OCI-M1 (cell line): Measurements from ENCODE around the gene ERF.

ENCODE experiments used
- DNase-seq: peaks from one replicate; lab custom pipeline; 2025; lab: John Stamatoyannopoulos, UW

Gene ERF

DNA sequence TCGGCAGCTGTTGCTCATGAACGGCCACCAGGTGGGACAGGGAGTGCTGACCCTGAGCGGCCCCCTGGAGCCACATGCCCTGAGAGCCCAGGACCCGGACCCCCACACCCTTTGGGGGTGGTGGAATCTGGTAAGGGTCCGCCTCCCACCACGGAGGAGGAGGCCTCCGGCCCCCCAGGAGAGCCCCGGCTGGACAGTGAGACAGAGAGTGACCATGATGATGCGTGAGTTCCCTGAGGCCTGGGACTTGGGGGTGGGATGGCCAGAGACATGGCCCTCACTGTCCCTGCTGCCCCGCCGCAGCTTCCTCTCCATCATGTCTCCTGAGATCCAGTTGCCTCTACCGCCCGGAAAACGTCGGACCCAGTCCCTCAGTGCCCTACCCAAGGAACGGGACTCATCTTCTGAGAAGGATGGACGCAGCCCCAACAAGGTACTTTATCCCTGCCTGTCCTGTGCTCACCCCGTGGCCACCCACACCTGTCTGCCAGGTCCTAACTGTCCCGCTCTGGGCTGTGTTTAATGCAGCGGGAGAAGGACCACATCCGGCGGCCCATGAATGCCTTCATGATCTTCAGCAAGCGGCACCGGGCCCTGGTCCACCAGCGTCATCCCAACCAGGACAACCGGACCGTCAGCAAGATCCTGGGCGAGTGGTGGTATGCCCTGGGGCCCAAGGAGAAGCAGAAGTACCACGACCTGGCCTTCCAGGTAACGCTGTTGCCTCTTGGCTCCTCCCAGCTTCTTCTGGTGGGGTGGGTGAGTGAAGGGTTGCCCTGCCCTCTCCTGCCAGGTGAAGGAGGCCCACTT lies 32.3 kb upstream of the ERF start:
- DNase-seq: no peak

DNA sequence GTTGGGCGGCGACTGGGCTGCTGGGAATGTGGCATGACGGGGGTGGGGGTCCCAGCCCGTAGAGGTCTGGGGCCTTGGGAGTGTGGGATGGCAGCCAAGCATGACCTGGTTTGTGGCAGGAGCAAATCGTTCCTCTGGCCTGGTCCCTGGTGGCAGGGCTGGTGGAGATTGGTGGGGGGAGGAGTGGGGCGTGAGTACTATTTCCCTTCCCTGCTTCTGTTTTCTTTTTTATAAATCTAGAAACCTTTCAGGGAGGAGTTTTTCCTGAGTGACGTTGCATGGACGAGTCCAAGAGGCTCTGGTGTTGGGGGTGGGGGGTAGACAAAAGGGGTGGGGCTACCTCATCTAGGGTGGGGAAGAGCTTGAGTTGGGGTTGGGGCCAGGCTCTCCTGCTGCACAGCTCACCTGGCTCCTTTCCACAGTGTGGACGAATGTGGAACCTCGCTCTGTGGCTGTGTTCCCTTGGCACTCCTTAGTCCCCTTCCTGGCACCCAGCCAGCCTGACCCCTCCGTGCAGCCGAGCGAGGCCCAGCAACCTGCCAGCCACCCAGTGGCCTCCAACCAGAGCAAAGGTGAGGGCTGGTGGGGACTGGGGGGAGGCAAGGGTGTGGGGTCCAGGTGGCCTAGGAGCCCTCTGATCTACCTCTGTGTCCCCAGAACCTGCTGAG lies 31.6 kb upstream of the ERF start:
- peak; percentile 18 for DNase-seq

DNA sequence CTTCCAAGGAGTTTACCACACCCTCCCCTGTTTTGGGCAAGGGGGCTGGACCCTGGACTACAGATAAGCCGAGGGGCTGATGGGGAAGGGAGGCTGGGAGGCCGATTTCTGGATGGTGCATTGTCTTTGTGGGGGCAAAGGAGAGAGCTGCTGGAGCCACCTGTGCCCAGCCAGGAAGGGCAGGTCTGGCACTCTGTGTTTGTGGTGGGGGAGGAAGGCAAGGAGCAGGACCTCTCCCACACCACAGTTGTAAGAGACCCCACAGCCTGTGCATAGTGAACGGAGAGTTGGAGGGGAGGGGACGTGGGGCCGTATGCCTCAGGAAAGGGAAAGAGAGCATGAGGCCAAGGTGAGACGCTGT lies 31.0 kb upstream of the ERF start:
- no peak for DNase-seq

DNA sequence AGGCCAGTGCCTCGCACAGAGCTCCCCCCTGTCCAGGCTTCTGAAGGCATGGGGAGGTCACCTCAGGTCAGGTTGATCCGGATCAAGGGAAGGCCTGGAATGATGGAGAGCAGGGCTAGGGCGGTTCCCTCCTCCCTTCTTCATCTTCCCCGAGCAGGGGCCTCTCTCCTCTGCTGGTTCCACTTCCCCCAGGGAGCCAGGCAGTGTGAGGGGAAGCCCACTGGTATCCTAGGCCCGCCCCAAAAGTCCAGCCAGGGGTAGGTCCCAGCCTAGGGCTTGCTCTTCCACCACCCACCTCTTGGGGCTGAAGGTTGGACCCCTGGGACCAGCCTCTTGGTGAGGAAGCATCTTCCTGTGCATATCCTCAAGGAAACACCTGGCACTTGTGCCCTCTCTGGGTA lies 30.6 kb upstream of the ERF start:
- DNase-seq: peak; percentile 52

DNA sequence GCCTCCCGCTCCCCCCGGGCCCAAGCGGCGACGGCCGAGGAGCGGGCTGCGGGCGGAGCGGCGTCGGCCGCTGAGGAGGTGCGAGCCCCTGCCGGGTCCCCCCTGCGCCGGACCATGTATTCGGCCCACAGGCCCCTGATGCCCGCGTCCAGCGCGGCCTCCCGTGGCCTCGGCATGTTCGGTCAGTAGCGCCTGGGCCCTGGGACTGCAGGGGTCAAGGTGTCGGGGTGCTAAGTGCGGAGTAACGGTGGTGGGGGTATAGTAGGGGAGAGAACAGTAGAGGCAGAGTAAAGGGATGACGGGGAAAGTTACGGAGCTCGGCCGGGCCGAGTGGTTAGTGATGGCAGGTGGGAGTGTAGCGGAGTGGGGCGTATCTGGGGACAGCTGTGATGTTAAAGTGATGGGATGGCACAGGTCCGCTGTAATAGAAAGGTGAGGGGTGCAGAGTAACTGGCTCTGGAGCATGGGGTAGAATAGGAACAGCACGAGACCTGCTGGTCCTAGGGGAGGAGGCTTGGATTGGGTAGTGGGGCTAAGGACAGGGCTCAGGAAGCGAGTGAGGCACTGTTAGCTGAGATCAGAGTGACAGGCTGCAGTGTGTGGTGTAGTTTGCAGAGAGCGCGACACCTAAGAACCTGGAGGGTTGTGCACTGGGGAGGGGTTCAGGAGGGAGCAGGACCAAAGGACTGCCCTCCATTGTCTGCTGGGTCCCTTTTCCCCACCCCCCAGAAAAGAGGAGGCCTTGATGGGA lies 29.8 kb upstream of the ERF start:
- peak; percentile 56 for DNase-seq

DNA sequence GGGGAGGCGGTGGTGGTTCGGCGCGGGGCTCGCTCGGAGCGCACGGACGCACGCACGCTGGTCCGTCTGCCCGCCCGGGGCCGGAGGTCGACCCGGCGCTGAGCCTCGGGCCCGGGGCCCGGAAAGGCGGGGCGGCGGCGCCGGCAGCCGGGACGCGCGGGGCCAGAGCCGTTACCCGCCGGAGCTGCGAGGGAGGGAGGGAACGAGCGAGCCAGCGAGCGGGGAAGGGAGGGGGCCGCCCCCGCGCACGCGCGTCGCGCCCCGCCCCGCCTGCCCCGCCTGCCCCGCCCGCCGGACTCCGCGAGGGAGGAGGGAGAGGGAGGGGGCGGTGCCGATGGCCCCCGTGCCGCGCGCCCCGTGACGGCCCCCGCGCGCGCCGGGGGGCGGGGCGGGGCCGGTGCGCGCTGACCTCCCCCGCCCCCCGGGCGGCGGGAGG lies 29.2 kb upstream of the ERF start:
- peak; percentile 88 for DNase-seq

DNA sequence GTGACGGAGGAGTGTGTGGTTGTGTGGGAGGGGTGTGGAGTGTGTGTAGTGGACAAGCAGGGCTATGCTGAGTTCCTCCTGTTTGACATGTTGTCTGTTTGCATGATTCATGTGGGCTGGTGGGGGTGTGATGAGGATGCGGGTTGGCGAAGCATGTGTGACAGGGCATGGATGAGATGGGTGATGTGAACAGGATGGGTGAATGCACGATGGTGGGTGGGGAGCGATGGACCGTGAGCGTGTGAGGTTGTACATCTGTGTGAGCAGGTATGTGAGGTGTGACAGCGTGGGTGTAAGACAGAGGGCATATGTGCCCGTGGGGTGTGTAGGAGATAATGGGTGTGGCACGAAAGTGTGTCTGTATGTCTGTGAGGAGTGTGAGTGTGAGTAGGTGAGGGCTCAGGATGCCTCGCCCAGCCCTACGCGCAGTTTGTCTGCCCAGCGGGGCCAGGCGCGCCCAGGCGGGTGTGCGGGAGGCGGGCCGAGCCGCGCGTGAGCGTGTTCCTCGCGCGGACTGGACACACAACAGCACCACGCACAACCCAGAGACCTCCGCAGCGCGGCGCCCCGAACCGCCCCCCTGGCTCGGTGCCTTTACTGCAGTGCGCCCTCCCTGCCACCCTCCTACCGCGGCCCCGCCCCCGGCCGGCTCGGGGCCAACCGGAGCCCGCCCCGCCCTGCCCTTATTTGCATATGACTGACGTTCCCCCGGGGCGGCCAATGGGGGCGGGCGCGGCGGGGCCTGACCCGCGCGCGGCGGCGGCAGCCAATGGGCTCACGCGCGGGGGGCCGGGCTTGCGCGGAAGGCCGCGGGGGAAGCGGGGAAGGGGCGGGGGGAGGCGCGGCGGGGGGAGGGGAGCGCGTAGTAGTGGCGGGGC lies 28.5 kb upstream of the ERF start:
- DNase-seq: peak; percentile 97

DNA sequence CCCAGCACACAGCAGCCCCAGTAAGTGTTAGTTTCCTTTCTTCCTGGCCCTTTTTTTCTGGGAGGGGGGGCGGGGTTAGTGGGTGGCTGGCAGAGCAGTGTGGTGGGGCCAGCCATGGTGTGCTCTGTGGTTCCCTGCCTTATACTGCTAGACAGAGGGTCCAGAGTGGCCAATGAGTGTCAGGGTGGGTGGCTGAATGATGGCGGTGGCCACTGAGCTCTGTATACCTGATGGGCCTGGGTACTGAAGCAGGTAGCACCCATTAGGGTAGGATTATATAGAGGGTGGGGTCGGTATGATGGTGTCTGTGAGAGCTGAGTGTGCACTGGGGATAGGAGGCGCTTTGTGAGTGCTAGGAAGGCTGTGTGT lies 27.9 kb upstream of the ERF start:
- DNase-seq: no peak

DNA sequence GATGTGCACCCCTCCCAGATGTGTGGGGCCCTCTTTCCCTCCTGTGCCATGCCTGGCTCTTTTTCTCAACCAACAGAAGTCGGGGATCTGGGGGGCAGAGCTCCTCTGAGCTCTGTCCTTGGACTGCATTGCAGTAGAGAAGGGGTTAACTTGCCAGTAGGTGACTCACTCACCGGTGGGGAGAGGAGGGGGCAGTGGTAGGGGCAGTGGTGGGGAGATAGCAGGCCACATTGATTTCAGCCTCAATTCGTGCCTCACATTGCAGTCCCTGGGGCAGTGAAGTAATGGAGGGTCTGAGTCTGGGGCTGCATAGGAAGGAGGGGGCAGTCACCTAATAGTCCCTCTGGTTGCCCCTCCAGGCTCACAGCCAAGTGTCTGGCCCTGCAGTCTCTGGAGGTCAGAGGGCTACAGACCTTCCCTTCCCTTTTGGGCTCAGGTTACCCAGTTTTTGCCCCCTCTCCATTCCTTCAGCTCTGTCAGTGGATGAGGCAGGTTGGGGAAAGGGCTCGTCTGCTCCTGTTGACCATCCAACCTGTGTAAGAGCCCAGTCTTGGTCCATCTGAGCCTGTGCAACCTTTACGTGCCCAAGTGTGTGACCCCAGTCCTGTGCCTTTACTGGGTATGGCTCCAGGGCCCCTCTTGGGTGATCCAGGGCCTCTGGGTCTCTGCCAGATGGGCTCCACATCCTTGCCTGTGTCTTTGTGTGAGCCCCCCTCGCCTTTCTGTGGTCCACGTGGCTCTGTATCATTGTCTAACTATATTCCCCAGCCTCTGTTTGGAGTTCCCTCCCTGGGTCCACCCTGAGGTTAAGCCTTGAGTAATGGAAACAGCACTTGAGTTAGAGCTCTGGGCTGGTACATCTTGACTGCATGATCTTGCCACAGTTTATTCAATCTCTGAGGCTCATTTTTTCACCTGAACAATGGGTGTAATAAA lies 27.2 kb upstream of the ERF start:
- peak; percentile 77 for DNase-seq

DNA sequence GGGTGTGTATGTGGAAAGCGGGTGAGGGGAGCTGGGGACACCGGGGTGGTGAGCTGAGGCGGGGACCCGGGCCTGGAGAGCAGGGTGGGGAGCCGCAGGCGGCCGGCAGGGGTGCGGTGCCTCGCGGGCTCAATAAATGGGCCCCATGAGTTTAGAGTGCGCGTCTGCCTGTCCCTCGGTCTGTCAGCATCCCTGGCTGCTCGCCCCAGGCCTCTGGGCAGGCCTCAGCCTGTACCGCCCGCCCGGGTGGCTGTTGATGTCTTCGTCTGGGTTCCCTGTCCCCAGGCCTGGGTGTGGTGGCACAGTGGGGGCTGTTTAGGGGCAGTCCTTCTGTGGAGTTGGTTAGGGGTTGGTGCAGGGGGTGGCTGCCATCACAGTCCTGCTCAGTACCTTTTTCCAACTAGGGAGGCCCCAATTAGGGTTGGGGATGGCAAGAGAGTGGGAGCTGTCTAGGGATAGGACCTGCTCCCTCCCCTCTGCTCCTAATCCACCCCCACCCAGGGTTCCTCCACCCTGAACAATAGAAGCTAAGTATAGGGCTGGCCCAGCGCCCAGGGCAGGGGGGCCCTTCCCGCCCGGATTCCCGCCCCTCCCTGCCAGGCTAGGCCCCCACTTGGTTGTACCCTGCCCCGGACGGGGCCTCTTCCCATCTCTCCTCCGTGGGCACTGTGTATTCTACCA lies 26.4 kb upstream of the ERF start:
- DNase-seq: peak; percentile 64

DNA sequence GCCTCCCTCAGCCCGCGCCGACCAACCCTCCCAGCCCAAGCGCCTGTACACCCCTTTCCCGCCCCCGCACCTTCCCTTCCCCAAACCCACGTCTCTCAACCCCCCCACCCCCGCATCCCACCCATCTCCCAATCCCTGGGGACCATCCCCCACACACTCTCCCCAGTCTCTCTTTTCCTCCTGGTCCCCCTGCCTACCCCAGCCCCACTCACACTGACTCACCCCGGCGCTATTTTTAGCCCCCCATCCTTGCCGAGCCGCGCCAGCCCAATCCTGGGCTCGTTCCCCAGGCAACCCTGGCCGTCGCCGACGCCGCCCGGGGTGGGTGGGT lies 25.9 kb upstream of the ERF start:
- DNase-seq: peak; percentile 64

DNA sequence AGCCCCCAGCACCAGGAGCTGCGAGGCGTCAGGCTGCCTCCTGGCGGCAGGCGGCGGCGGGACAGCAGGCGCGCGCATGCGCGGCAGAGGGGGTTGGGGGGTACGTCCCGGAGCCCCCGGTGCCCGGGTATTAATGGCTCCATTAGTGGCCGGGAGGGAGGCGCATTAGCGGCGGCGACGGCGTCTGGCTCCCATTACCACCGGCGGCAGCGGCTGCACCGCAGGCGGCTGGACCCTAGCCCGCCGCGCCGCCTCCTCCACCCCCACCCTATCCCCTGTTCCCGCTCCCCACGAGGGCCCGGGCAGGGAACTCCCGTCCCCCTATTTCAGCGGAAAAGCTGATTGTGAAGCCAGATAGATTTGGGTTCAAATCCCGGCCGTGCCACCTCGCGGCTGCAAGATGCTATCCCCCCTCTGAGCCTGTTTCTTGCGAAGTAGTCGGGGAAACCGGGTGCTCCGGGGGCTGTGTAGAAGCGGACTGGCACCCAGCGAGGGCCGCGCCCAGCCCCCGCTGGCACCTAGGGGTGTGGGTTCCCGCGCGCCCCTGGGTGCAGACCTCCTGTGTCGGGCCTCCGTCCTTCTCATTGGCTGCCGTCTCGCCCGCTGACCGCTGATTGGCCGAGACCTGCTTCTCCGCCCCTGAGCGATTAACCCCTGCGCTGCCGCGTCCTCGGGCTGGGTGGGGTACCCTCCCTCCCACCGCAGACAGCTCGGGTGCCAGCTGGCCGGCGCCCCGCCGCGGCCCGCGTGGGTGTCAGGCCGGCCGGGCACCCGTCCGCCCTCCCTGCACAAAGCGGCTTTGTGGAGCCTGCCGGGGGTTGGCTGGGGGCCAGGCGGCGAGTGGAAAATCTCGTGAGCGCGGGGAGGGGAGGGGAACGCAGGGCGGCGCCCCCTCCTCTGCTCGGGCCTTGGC lies 25.2 kb upstream of the ERF start:
- DNase-seq: peak; percentile 94

DNA sequence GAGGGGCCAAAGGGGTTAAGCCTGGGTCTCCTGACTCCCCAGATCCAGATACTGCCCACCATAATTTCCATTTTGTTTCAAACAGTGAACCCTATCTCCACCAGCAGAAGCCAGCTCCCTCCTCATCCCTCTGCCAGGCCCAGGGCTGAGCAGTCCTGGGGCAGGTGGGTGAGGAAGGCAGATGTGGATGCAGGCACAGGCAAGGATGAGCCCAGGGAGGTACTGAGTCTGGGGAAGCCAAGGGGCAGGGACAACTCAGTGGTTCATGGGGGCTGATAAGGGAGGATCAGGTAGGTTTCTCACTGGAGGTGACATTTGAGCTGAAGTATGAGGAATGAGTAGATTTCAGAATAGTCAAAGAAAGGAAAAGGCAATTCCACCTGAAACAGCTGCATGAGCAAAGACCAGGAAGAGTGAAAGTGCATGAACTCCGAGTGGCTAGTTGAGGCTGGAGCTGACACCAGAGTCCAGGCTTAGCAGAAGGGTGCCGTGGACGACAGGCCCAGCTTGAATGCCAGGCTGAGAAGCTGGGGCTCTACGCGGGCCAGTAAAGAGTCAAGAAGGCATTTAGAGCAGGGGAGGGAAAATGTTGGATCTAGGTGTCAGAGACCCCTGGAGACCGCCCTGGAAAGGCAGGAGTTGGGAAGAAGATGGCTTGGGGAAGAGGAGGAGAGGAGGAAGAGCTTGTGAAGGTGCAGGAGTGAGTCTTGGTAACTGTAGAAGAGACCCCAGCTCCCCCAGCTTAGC lies 24.4 kb upstream of the ERF start:
- no peak for DNase-seq

DNA sequence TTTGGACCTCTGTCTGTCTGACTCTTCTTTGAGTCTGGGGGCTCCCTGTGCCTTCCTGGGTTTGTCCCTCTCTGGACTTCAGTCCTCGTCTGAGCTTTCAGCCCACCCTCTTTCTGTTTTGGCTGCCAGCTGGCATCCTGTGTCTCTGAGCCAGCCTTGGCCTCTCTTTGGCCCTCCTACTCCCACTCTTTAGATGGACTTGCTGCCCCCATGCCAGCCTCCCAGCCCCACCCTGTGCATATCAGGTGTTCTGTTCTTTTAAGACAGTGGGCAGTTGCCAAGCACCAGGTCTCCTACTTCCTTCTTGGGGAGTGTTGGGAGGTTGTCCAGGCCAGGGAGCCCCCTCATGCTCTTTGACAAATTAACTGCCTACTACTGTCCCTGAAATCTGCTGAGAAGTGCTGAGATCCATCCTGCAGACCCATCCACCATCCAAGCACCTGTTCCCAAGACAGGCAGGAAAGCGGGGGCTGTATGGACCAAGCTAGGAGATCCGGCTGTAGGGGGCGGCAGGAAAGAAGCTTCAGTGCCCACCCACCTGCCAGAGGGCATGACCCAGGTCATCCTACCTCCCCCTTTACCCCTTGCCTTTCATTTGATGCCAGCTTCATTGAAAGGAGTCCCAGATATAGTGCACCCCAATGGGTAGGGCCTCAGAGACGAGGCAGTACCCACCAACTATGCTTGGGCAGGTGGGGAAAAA lies 23.7 kb upstream of the ERF start:
- no peak for DNase-seq

DNA sequence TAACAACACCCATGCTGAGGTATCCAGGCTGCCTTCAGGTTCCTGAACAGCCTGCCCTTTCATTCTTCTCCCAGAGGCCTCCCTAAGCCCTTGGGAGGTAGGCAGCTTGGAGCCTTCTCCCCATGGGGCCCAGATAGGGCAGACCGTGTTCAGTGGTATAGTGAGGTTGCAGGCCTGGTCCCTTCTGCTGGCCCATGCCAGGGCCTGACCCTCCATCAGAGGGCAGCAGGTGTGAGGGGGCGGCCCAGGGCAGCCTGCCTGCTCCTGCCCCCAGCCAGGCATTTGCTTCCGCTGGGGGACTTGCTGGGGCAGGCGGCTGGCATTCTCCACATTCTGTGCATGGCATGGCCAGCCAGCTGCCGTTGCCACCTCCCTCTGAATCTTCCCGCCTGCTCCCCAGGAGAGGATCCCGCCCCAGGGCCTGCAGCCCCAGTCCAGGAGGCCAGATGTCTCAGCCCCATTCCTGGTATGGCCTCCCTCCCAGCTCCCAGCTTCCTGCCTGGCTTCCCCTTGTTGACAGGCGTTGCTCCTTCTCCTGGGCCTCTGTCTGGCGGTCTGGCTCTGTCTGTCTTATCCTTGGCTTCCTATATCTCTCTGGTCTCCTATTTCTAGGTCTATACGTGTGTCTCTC lies 23.0 kb upstream of the ERF start:
- no peak for DNase-seq

DNA sequence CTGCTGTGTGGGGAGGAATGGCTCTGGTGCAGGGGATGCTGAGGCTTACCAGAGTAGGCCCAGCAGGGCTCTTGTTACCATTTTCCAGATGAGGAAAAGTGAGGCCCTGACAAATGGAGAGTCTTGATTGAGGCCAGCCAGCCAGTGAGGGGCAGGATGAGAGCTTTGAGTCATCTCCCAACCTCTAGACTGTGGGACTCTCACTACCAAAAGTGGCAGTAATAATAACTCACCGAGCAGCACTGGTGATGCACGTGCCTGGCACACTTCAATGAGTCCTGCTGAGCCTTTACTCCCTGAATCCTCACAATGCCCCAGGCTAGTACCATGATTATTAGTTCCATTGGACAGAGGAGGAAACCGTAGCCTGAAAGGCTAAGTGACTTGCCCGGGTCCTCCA lies 21.9 kb upstream of the ERF start:
- no peak for DNase-seq

DNA sequence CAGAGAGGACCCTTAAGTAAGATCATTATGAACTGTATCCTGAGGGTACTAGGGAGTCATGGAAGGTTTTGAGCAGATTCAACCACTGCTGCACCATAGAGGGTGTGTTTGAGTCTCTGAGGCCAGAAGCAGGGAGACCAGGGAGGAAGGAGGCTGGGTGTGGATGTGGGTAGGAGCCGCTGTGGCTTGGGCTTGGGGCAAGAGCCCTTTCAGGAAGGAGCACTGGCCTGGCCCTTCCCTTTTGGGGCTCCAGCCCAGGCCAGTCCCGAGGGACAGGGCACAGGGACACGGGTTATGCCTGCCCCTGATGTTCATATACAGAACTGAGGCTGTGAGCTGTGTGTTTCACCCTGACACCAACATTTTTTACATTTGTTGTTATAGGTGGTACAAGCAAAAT lies 21.4 kb upstream of the ERF start:
- no peak for DNase-seq

DNA sequence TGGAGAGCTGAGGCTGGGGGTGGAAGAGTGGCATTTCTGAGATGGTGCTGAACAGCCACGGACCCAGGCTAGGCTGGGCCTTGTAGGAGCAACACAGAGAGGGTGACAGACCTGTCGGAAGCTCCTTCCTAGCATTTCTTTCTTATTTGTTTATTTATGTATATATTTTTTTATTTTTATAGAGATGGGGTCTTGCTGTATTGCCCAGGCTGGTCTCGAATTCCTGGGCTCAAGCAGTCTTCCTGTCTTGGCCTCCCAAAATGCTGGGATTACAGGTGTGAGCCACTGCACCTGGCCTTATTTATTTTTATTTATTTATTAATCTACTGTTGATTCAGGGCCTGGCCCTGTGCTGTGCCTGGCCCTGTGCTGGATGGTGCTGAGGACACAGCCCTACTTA lies 20.6 kb upstream of the ERF start:
- no peak for DNase-seq
